HFFc6 (cell line): Measurements from ENCODE around the gene SLC24A4. TPM values are rescaled to one million over a fixed set of nuclear protein-coding genes. Genes with fewer than 3 reads are reported as not detected.

ENCODE experiments used
- DNase-seq: peaks from one replicate; pipeline ENCODE4 v3.0.0-alpha.2; 2018
- H3K27ac Mint-ChIP-seq: 2 replicates; pipeline ENCODE4 v1.8.0; 2020; ENCODE audit warnings: mild to moderate bottlenecking, mixed read lengths
- H3K27me3 Mint-ChIP-seq: 2 replicates; pipeline ENCODE4 v1.8.0; 2021; ENCODE audit warnings: mild to moderate bottlenecking, moderate library complexity, mixed read lengths; ENCODE audit not compliant: insufficient read depth
- H3K36me3 Mint-ChIP-seq: 2 replicates; pipeline ENCODE4 v1.8.0; 2021; ENCODE audit warnings: low read depth, mixed read lengths
- H3K4me1 Mint-ChIP-seq: 2 replicates; pipeline ENCODE4 v1.8.0; 2020; ENCODE audit warnings: low read depth, mixed read lengths
- H3K4me3 Mint-ChIP-seq: 2 replicates; pipeline ENCODE4 v1.8.0; 2020; ENCODE audit warnings: mild to moderate bottlenecking, moderate library complexity, mixed read lengths
- H3K9me3 Mint-ChIP-seq: 2 replicates; pipeline ENCODE4 v1.8.0; 2020; ENCODE audit warnings: mild to moderate bottlenecking, mixed read lengths
- total RNA-seq, 6 experiments: library from RNA; stranded (reverse); fragmentation: NEBNext Ultra II Directional; extraction: Animal tissue kit (Norgen Biotek cat#: 25700); gene quantifications; 2 replicates in 1 of 6; 3 replicates in 5 of 6; pipeline ENCODE4 v1.2.3, GENCODE V29; 2021
- TF ChIP-seq, protein P1 (sequence below): fragments of 200-600 bp; sonication (generic); IDR thresholded peaks from 2 replicates; pipeline ENCODE4 v1.5.0; 2021; ENCODE audit warnings: antibody characterized with exemption, mild to moderate bottlenecking

Gene SLC24A4
- total RNA-seq, 6 experiments from 2014 or later: not detected

DNA sequence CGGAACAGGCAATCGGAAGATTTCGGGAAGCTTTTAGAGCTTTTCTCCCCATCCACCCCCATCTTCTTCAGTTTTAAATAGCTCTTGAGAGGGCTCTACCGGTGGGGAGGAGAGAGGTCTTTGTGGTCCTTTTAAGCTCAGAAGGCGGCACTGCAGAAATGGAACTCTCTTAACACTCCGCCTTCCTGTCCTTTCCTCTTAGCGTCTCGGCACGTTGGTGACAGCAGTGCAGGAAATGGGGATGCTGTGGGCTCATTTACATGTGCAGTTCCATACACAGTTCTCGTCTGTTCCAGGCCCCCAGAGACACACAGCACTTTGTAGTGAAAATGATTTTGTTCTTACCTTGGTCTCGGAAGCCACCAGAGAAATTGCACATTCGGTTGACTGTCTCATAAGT, 140.2 kb downstream of the SLC24A4 start:
- TF ChIP-seq, protein P1, sequence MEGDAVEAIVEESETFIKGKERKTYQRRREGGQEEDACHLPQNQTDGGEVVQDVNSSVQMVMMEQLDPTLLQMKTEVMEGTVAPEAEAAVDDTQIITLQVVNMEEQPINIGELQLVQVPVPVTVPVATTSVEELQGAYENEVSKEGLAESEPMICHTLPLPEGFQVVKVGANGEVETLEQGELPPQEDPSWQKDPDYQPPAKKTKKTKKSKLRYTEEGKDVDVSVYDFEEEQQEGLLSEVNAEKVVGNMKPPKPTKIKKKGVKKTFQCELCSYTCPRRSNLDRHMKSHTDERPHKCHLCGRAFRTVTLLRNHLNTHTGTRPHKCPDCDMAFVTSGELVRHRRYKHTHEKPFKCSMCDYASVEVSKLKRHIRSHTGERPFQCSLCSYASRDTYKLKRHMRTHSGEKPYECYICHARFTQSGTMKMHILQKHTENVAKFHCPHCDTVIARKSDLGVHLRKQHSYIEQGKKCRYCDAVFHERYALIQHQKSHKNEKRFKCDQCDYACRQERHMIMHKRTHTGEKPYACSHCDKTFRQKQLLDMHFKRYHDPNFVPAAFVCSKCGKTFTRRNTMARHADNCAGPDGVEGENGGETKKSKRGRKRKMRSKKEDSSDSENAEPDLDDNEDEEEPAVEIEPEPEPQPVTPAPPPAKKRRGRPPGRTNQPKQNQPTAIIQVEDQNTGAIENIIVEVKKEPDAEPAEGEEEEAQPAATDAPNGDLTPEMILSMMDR: no peak
- Mint-ChIP-seq H3K4me3 (no peak overlapping the region), H3K27ac (no peak overlapping the region), H3K9me3 (peaks cover 9% of the 10 kb centered on the region), H3K36me3 (no peaks in the 10 kb centered on the region), H3K4me1 (peaks cover 16% of the 10 kb centered on the region), H3K27me3 (no peaks in the 10 kb centered on the region; the same call in 1 of the 2 replicates)
- DNase-seq: no peak

DNA sequence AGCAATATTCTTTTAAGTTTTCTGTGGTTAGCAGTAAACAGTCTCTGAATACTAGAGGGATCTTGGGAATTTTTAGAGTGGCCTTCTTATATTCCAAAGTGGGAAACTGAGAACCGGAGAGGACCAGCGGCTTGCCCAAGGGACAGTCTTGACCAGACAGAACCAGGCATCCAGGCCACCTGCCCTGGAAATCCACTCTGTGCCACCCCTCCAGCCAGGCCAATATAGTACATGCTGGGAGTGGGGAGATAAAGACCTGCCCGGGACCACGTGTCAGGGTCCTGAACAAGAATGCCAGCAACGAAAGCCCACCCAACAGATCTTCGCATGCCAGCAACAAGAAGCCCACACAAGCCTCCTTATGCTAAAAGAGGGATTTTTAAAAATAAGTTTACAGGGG, 141.2 kb downstream of the SLC24A4 start:
- H3K4me3 Mint-ChIP-seq: no peak overlapping the region
- peaks cover 13% of the 10 kb centered on the region for H3K9me3 Mint-ChIP-seq
- H3K27ac Mint-ChIP-seq: no peak overlapping the region
- peaks cover 16% of the 10 kb centered on the region for H3K4me1 Mint-ChIP-seq
- TF ChIP-seq, protein P1: no peak
- no peak for DNase-seq
- no peaks in the 10 kb centered on the region; the same call in 1 of the 2 replicates for H3K27me3 Mint-ChIP-seq
- H3K36me3 Mint-ChIP-seq: no peaks in the 10 kb centered on the region

DNA sequence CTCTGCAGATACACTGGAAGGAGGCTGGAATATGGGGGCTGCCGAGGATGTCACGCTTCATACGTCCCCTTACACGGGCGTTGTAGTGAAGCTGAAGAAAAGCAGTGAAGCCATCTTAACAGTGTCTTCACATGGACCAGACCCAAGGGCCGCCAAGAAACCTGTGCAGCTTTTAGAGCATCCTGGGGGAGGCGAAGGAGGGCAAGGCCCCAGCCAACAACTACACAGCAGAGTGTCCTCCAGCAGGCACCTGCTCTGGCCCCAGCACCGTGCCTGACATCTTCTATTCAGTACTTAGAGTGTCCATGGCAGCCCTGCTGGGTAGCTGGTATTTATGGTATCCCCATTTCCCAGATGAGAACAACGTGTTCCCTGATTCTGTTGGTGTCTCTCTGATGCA, 141.8 kb downstream of the SLC24A4 start:
- Mint-ChIP-seq H3K27ac (no peak overlapping the region), H3K36me3 (no peaks in the 10 kb centered on the region), H3K4me3 (no peak overlapping the region), H3K9me3 (peaks cover 13% of the 10 kb centered on the region), H3K27me3 (no peaks in the 10 kb centered on the region; the same call in 1 of the 2 replicates), H3K4me1 (peaks cover 19% of the 10 kb centered on the region)
- DNase-seq: no peak
- TF ChIP-seq, protein P1: no peak

DNA sequence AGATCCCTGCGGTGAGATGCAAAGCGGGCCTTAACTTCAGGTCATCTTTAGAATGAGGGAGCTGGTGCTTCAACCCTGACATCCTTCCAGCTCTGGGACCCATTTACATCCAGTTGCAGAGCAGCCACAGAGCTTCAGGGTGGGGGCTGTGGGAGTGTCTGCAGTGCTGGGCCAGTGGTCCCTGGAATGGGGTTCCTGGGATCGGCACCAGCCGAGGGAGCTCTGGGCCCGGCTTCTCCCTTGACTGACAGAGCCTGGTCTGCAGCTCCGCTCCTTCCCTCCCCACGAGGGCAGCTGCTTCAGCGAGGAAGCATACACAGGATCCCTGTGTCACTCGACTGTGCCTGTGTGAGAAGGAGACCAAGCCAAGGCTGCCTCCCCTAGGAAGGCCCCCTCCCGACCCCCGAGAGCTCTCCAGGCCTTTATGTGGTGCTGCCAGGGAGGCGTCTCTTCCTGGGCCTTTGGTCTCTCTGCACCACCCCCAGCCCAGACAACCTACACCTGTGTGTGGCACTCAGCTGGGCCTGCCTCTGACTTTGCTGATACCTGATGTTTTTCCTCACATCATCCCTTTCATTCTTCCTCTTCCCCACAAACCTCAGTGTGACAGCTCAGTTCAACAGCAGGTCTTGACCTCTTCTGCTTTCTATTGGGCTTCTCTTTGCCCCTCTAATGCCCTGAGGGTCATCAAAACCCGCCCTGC, 142.5 kb downstream of the SLC24A4 start:
- no peak overlapping the region for H3K27ac Mint-ChIP-seq
- TF ChIP-seq, protein P1: no peak
- H3K4me1 Mint-ChIP-seq: peaks cover 25% of the 10 kb centered on the region
- H3K36me3 Mint-ChIP-seq: no peaks in the 10 kb centered on the region
- no peak overlapping the region for H3K4me3 Mint-ChIP-seq
- no peak for DNase-seq
- peaks cover 13% of the 10 kb centered on the region for H3K9me3 Mint-ChIP-seq
- no peaks in the 10 kb centered on the region; the same call in 1 of the 2 replicates for H3K27me3 Mint-ChIP-seq

DNA sequence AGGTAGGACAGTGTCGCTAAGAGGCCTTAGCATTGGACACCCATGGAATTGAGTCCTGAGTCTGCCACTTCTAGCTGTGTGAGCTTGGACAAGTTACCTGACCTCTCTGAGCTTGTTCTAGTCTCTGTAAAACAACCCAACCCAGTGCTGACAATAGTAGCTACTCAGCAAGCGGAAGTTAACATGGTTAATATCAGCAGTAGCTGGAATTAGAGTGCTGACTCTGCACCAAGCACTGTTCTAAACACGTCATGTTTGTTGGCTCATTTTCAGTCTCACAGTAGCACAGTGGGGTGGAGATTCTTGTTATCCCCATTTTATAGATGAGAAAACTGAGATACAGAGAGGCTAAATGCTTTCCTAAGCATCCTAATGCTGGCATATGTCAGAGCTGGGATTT, 143.1 kb downstream of the SLC24A4 start:
- Mint-ChIP-seq H3K27me3 (no peaks in the 10 kb centered on the region; the same call in 1 of the 2 replicates), H3K9me3 (peaks cover 13% of the 10 kb centered on the region), H3K4me3 (no peak overlapping the region), H3K27ac (no peak overlapping the region), H3K4me1 (peaks cover 25% of the 10 kb centered on the region), H3K36me3 (no peaks in the 10 kb centered on the region)
- TF ChIP-seq, protein P1: no peak
- DNase-seq: no peak
